Stimulated activated naive B cell treated with anti-CD40 and anti-IgM and Interleukin-4, amounts not matched to agents 10 μg/mL and 1 μg/mL and 100 μg/mL, for 72 hours (primary cell): ENCODE data around the gene TRRAP.

ENCODE experiments used
- ATAC-seq, 2 donors: fragments of 150-1000 bp; cut with Tn5 transposase; replicated peaks; 2 replicates each; pipeline ENCODE4 v1.10.0; 2021; ENCODE audit warnings: moderate library complexity in 1 of 2
- DNase-seq: peaks from one replicate; pipeline ENCODE4 v3.0.0; 2021
- H3K27ac Mint-ChIP-seq: one replicate; pipeline ENCODE4 v1.8.0; 2022; ENCODE audit warnings: mild to moderate bottlenecking, mixed read lengths
- H3K27me3 Mint-ChIP-seq, 2 donors: one replicate each; pipeline ENCODE4 v1.8.0; 2022; ENCODE audit warnings: mixed read lengths in 2 of 2
- H3K36me3 Mint-ChIP-seq, 2 donors: one replicate each; pipeline ENCODE4 v1.8.0; 2022; ENCODE audit warnings: mixed read lengths in 2 of 2, mild to moderate bottlenecking in 1 of 2
- H3K4me1 Mint-ChIP-seq, 2 donors: one replicate each; pipeline ENCODE4 v1.8.0; 2022; ENCODE audit warnings: mixed read lengths in 2 of 2, mild to moderate bottlenecking in 1 of 2
- H3K4me3 Mint-ChIP-seq, 2 donors: one replicate each; pipeline ENCODE4 v1.8.0; 2022; ENCODE audit warnings: mild to moderate bottlenecking in 2 of 2, mixed read lengths in 2 of 2, moderate library complexity in 1 of 2
- H3K9me3 Mint-ChIP-seq, 2 donors: one replicate each; pipeline ENCODE4 v1.8.0; 2022; ENCODE audit warnings: mixed read lengths in 2 of 2, mild to moderate bottlenecking in 1 of 2

The TRRAP gene

DNA sequence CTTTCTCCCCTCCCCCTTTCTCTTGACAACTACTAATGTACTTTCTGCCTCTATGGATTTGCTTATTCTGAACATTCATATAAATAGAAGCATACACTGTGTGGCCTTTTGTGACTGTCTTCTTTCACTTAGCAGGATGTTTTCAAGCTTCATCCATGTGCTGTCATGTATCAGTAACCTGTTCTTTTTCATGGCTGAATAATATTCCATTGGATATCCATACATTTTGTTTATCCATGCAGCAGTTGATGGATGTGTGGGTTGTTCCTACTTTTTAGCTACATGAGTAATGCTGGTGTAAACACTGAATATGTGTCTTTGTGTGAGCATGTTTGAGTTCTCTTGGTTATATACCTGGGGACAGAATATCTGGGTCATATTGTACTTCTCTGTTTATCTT, 107.6 kb downstream of the TRRAP start:
- ATAC-seq (no peak), DNase-seq (no peak)
- H3K27ac Mint-ChIP-seq, result peak overlapping the region; percentile 7
- H3K4me1 Mint-ChIP-seq, result no peaks in the 10 kb centered on the region
- H3K9me3 Mint-ChIP-seq, result peaks cover 5 to 6% of the 10 kb centered on the region in 2 donors
- no peaks in the 10 kb centered on the region for H3K27me3 Mint-ChIP-seq
- no peak overlapping the region for H3K4me3 Mint-ChIP-seq
- peaks cover 61 to 82% of the 10 kb centered on the region in 2 donors for H3K36me3 Mint-ChIP-seq

DNA sequence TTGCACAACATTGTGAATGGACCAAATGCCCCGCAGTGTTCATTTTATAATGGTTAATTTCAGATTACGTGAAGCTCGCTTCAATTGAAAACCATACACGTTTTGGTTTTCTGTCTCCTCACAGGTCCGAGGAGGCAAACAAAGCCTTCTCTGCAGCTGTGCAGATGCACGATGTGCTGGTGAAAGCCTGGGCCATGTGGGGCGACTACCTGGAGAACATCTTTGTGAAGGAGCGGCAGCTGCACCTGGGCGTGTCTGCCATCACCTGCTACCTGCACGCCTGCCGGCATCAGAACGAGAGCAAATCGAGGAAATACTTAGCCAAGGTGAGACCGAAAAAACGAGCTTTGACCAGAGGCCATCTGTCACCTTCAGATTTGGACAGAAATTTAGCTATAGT, 110.3 kb downstream of the TRRAP start:
- peaks cover 5 to 6% of the 10 kb centered on the region in 2 donors for H3K9me3 Mint-ChIP-seq
- H3K36me3 Mint-ChIP-seq, result peaks cover 61 to 73% of the 10 kb centered on the region in 2 donors
- DNase-seq (no peak), ATAC-seq (no peak)
- H3K27ac Mint-ChIP-seq, result no peak overlapping the region
- no peak overlapping the region for H3K4me3 Mint-ChIP-seq
- H3K4me1 Mint-ChIP-seq, result no peaks in the 10 kb centered on the region
- H3K27me3 Mint-ChIP-seq, result no peaks in the 10 kb centered on the region

DNA sequence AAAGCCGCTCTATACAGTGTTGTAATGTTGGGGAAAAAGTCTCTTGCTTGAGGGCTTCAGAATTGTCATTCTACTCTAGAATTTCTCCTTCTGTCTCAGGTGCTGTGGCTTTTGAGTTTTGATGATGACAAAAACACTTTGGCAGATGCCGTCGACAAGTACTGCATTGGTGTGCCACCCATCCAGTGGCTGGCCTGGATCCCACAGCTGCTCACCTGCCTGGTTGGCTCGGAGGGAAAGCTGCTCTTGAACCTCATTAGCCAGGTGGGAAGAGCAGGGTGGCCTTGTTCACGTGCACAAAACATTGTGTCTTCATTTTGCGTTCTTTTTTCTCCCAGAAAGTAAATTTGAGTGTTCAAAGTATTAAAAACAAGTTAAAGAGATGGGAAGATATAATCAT, 112.0 kb downstream of the TRRAP start:
- H3K36me3 Mint-ChIP-seq, result peaks cover 53 to 69% of the 10 kb centered on the region in 2 donors
- H3K27ac Mint-ChIP-seq, result no peak overlapping the region
- ATAC-seq, result no peak
- H3K27me3 Mint-ChIP-seq, result no peaks in the 10 kb centered on the region
- peaks cover 0 to 2% of the 10 kb centered on the region in 2 donors for H3K4me1 Mint-ChIP-seq
- DNase-seq, result no peak
- H3K4me3 Mint-ChIP-seq, result no peak overlapping the region
- H3K9me3 Mint-ChIP-seq, result peaks cover 5 to 6% of the 10 kb centered on the region in 2 donors

DNA sequence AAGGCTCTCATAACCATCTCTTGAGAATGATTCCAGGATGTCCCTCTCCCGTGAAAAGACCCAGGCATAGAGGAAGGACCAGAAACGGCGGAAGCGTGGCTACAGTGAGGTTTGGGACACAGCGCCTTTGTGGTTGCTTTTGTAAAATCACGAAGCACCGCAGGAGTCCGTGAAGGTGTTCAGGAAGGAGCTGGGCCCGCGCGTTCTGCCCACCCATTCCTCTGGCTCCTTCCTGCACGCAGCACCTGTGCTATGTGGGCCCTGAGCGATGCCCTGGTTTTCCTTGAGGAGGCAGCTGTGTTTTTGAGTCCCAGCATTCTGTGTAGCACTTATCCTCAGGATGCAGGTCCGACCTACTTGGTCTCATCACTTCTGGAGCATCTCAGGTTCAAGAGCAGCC, 112.8 kb downstream of the TRRAP start:
- H3K27me3 Mint-ChIP-seq, result no peaks in the 10 kb centered on the region
- ATAC-seq (no peak), DNase-seq (no peak)
- H3K36me3 Mint-ChIP-seq, result peaks cover 53 to 69% of the 10 kb centered on the region in 2 donors
- peaks cover 7 to 10% of the 10 kb centered on the region in 2 donors for H3K4me1 Mint-ChIP-seq
- H3K4me3 Mint-ChIP-seq, result no peak overlapping the region
- no peak overlapping the region for H3K27ac Mint-ChIP-seq
- H3K9me3 Mint-ChIP-seq, result peaks cover 0 to 2% of the 10 kb centered on the region in 2 donors

DNA sequence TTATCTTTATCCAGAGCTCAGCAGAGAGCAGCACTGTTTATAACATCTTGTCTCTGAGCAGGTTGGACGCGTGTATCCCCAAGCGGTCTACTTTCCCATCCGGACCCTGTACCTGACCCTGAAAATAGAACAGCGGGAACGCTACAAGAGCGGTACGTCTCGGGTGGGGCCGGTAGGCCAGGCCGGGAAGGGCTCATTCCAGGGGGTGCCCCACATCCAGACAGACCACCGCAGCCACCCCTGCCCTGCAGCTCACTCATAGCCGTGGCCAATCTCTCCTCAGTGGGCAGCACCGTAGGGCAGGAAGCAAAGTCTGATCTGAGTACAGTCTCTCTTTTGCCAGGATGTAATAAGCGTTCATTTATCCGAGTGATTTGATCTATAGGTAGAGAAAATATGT, 113.7 kb downstream of the TRRAP start:
- Mint-ChIP-seq H3K27me3 (no peaks in the 10 kb centered on the region), H3K4me3 (no peak overlapping the region), H3K4me1 (peaks cover 7 to 11% of the 10 kb centered on the region in 2 donors), H3K36me3 (peaks cover 47 to 60% of the 10 kb centered on the region in 2 donors), H3K9me3 (no peaks in the 10 kb centered on the region), H3K27ac (no peak overlapping the region)
- DNase-seq (no peak), ATAC-seq (no peak)

DNA sequence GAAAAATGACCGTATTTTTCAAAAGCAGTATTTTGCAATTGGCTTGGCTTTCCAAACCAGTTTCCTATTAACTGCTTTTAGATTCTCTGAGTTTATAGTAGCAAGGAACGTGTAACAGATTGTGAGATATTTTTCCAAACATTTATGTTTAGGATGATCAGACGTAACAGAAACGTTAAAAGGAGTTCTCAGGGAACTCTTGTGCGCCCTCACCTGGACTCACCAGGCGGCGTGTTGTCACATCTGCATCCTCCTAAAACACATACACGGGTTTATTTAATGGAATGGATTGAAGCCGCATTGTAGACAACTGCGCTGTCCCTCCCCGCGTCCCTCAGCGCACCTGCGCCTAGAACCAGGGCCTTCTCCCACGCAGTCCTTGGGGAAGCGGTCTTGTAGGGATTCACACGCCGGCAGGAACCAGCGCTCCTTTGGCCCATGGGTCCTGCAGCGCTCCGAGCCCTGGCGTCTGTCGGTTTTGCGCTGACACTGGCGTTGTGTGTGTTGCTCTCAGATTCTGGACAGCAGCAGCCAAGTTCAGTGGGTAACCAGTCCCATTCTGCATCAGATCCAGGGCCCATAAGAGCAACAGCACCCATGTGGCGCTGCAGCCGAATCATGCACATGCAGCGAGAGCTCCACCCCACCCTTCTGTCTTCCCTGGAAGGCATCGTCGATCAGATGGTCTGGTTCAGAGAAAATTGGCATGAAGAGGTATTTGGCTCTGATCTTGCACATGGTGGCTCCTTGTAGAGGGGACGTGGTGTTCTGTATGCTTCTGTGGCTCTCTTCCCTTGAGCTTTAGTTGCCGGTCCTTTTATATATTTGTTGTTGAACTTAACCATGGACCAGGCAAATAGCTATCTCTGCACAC, 114.9 kb downstream of the TRRAP start:
- no peak overlapping the region for H3K27ac Mint-ChIP-seq
- no peak for DNase-seq
- peaks cover 7 to 11% of the 10 kb centered on the region in 2 donors for H3K4me1 Mint-ChIP-seq
- H3K27me3 Mint-ChIP-seq, result no peaks in the 10 kb centered on the region
- no peak for ATAC-seq
- H3K9me3 Mint-ChIP-seq, result no peaks in the 10 kb centered on the region
- H3K4me3 Mint-ChIP-seq, result no peak overlapping the region
- H3K36me3 Mint-ChIP-seq, result peaks cover 37 to 49% of the 10 kb centered on the region in 2 donors

DNA sequence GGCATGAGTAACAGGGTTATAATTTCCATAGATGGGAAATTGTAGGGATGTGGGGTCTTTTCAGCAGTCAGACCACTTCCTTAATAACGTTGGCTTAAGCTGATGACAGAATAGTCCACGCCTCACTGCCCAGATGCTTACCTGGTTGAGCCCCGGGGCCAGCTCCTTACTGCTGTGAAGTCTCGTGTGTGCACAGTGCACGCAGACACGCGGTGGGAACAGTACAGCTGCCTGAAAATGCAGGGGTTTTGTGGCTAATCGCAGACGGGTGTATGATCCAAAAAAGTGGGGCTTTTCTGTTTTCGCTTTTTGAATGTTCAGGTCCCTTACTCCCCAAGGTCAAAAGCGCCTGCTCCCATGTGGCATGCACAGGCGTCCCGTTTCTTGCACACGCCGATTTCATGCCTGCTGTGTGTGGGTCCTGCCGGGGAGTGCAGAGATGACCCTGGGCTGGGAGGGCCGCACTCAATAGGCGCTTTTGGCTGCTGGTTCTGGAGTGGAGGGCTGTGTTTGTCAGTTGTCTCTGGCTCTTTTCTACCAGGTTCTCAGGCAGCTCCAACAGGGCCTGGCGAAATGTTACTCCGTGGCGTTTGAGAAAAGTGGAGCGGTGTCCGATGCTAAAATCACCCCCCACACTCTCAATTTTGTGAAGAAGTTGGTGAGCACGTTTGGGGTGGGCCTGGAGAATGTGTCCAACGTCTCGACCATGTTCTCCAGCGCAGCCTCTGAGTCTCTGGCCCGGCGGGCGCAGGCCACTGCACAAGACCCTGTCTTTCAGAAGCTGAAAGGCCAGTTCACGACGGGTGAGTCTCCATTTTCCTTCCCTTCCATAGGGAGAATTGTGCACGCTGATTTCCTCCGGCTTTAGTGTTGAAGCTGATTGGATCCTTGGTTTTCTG, 116.0 kb downstream of the TRRAP start:
- Mint-ChIP-seq H3K4me3 (no peak overlapping the region), H3K36me3 (peaks cover 36 to 49% of the 10 kb centered on the region in 2 donors), H3K9me3 (no peaks in the 10 kb centered on the region), H3K4me1 (peaks cover 7 to 11% of the 10 kb centered on the region in 2 donors), H3K27ac (peak overlapping the region; percentile 42), H3K27me3 (no peaks in the 10 kb centered on the region)
- DNase-seq, result no peak
- ATAC-seq, result no peak

DNA sequence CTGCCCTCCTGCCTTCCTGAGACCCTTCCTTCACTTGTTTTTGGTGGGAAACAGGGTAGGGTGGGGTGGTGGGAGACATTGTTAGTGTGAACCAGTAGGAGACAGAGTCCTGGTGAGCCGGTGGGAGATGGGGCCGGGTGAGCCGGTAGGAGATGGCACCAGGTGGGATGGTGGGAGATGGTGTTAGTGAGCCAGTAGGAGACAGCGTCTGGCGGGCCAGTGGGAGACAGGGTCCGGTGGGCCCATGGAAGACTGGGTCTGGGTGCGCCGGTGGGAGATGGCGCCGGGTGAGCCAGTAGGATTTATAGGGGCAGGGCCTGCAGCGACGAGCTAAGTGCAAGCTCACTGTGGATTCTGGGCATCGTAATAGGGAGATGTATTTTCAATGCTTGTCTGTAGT, 116.8 kb downstream of the TRRAP start:
- Mint-ChIP-seq H3K4me1 (peaks cover 7 to 11% of the 10 kb centered on the region in 2 donors), H3K36me3 (peaks cover 35 to 47% of the 10 kb centered on the region in 2 donors), H3K27me3 (no peaks in the 10 kb centered on the region), H3K9me3 (no peaks in the 10 kb centered on the region), H3K4me3 (no peak overlapping the region), H3K27ac (no peak overlapping the region)
- DNase-seq (no peak), ATAC-seq (no peak)

DNA sequence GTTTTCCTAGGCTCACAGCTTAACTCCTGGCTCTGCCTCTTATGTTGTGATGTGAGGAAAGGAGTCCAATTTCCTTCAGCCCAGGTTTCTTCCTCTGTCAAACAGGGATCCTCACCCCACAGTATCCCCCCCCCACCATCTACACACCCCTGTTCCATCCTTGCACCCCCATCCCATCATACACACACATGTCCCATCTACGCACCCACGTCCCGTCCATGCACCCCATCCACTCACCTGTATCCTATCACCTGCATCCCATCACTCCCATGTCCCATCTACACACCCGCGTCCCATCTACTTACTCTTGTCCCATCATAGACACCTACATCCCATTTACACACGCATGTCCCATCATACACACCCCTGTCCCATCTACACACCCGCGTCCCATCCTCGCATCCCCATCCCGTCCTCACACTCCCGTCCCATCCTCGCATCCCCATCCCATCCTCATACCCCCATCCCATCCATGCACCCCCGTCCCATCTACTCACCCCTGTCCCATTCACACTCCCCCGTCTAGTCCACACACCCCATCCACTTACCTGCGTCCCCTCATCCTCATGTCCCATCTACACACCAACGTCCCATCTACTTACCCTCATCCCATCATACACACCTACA, 117.3 kb downstream of the TRRAP start:
- no peaks in the 10 kb centered on the region for H3K9me3 Mint-ChIP-seq
- H3K4me1 Mint-ChIP-seq, result peaks cover 7 to 11% of the 10 kb centered on the region in 2 donors
- H3K36me3 Mint-ChIP-seq, result peaks cover 32 to 46% of the 10 kb centered on the region in 2 donors
- ATAC-seq (no peak), DNase-seq (no peak)
- no peak overlapping the region for H3K4me3 Mint-ChIP-seq
- no peaks in the 10 kb centered on the region for H3K27me3 Mint-ChIP-seq
- H3K27ac Mint-ChIP-seq, result peak overlapping the region; percentile 44

DNA sequence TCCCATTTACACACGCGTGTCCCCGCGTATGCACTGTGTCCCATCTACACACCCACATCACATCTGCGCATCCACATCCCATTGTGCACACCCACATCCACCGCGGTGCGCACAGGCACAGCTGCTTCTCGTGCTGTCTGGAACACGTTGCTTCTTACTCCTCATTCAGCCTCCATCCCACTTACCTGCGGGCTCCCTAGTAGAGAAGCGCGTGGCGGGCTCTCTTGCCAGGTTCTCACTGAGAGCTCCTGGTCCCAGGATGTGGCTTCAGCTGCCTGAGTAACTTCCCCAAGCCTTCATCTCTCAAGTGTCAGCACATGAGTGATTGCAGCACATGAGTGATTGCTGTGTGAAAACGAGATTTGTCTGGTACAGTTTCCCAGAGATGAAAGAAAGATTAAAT, 117.8 kb downstream of the TRRAP start:
- Mint-ChIP-seq H3K36me3 (peaks cover 36 to 51% of the 10 kb centered on the region in 2 donors), H3K27me3 (no peaks in the 10 kb centered on the region), H3K4me1 (peaks cover 7 to 11% of the 10 kb centered on the region in 2 donors), H3K9me3 (no peaks in the 10 kb centered on the region), H3K27ac (no peak overlapping the region), H3K4me3 (no peak overlapping the region)
- no peak for DNase-seq
- ATAC-seq, result no peak

DNA sequence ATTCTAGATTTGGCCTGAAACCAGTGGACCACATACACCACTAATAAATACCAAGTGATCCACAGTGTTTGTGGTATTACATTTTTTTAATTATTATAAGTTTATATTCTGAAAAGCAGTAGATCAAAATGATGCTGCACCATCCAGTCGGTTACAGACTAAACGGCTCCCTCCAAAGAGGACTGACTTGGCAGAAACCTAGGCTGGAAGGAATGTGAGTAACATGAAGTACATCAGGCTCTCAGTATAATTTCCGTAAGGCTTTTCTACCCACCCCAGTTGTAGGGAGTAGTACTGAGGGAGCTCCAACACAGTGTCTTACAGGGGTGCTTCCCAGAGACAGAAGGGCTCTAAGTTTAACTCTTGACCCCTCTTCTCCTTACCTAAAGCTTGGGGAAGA, 119.5 kb downstream of the TRRAP start:
- no peaks in the 10 kb centered on the region for H3K9me3 Mint-ChIP-seq
- H3K36me3 Mint-ChIP-seq, result peaks cover 28 to 53% of the 10 kb centered on the region in 2 donors
- DNase-seq (no peak), ATAC-seq (no peak)
- peaks cover 7 to 11% of the 10 kb centered on the region in 2 donors for H3K4me1 Mint-ChIP-seq
- H3K27me3 Mint-ChIP-seq, result no peaks in the 10 kb centered on the region
- H3K27ac Mint-ChIP-seq, result no peak overlapping the region
- H3K4me3 Mint-ChIP-seq, result no peak overlapping the region

DNA sequence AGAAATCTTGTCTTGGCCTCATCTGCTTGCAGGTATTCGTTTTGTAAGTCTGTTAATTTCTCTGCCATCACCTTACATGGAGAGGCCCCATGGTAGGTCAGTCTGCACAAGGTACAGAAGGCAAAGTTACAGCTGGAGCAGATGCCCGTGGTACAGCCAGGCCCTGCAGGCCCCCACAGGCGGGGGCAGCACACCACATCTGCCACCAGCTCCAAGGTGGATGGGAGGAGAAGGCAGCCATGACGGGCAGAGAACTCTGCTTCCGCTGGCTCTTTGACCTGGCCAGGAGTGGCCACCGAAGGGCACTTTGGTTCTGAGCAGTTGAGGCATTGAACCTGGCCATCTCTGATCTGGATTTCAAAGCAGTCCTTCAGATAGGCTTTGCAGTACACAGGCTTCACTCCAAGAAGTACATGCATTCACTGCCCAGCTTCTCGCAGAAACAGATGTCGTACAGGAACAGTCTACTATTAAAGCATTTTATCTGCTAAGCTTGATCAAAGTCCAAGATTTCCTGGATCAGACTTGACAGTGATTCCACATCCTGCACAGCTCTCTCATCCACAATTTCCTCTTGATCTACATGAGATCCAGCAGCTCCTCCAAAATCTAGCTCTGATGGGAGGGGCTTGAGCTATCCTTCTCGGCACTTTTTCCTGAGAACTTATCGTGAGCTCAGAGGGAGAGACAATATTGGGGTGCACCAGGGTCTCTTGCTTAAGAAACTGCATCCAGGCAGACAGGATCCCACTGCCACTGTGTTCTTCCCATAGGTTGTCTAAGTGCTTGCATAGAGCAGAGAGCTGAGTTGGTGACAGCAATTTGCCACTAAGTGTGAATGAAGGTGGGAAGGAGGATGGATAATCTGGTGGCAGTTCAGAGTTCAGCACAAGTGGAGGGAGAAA, 120.7 kb downstream of the TRRAP start:
- ATAC-seq (no peak), DNase-seq (no peak)
- Mint-ChIP-seq H3K9me3 (no peaks in the 10 kb centered on the region), H3K4me1 (peaks cover 7 to 11% of the 10 kb centered on the region in 2 donors), H3K36me3 (peaks cover 28 to 59% of the 10 kb centered on the region in 2 donors), H3K27me3 (no peaks in the 10 kb centered on the region), H3K27ac (no peak overlapping the region), H3K4me3 (no peak overlapping the region)

DNA sequence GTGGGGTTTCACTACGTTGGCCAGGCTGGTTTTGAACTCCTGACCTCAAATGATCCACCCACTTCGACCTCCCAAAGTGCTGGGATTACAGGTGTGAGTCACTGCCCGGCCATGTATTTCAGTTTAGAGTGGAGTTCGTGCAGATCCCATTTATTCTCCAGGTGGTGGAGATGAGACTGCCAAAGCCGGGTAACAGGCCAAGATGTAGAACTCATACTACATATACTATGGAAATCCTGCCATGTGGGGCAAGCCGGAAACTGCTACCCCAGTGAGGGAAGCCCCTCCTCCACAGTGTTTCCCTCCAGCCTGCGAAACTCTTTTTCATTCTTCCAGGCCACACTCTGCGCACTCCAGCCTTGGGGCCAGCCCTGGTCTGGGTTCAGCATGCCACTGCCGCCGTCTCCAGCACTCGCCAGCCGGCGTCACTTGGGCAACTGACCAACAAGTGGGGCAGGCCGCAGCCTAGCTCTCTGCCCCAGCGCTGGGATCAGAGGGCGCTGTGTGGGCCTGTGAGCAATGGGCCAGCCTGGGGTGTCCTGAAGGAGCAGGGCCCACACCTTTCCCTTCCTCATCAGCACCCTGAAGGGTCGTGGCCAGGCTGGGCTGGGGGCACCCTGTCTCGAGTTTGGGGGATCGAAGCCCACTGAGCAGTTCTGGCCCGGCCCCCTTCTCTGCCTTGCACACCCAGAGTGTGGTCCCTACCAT, 122.0 kb downstream of the TRRAP start:
- no peaks in the 10 kb centered on the region for H3K9me3 Mint-ChIP-seq
- peaks cover 9% of the 10 kb centered on the region in 2 donors for H3K4me1 Mint-ChIP-seq
- ATAC-seq (no peak), DNase-seq (no peak)
- no peaks in the 10 kb centered on the region for H3K27me3 Mint-ChIP-seq
- peaks cover 29 to 56% of the 10 kb centered on the region in 2 donors for H3K36me3 Mint-ChIP-seq
- H3K4me3 Mint-ChIP-seq, result no peak overlapping the region
- H3K27ac Mint-ChIP-seq, result no peak overlapping the region
